Activated naive CD4-positive, alpha-beta T cell treated with anti-CD3 and anti-CD28 coated beads, Interleukin-2, amount 50 U/mL, for 72 hours (primary cell): ENCODE data around the gene ZNF768. TPM values are rescaled to one million over a fixed set of nuclear protein-coding genes. Genes with fewer than 3 reads are reported as not detected.
A peak's percentile ranks its signal among the peaks of the same experiment; 100 is the strongest.
"Not testable (repeated sequence)": the region's sequence is repeated elsewhere in the genome, so short reads cannot be mapped to it uniquely, and the experiment has no call there.

Source experiments
- ATAC-seq, 2 donors: fragments of 150-1000 bp; cut with Tn5 transposase; 2 replicates each; pipeline ENCODE4 v1.10.0; 2021; ENCODE audit warnings: mild to moderate bottlenecking in 2 of 2, moderate library complexity in 2 of 2
- DNase-seq, 2 donors: peaks; one replicate each; pipeline ENCODE4 v3.0.0; 2021 to 2022; ENCODE audit warnings: low spot score in 2 of 2
- H3K27ac Mint-ChIP-seq, 2 donors: one replicate each; pipeline ENCODE4 v1.8.0; 2022; ENCODE audit warnings: mild to moderate bottlenecking in 2 of 2, mixed read lengths in 2 of 2
- H3K36me3 Mint-ChIP-seq, 2 donors: one replicate each; pipeline ENCODE4 v1.8.0; 2022; ENCODE audit warnings: mixed read lengths in 2 of 2
- H3K9me3 Mint-ChIP-seq, 2 donors: one replicate each; pipeline ENCODE4 v1.8.0; 2022; ENCODE audit warnings: mixed read lengths in 2 of 2
- total RNA-seq, 2 donors: library from RNA; stranded (reverse); gene quantifications; one replicate each; pipeline ENCODE4 v1.2.3, GENCODE V29; 2022

The ZNF768 gene
- total RNA-seq, 2 donors from 2014 or later, result 2.3 to 9.3 TPM

DNA sequence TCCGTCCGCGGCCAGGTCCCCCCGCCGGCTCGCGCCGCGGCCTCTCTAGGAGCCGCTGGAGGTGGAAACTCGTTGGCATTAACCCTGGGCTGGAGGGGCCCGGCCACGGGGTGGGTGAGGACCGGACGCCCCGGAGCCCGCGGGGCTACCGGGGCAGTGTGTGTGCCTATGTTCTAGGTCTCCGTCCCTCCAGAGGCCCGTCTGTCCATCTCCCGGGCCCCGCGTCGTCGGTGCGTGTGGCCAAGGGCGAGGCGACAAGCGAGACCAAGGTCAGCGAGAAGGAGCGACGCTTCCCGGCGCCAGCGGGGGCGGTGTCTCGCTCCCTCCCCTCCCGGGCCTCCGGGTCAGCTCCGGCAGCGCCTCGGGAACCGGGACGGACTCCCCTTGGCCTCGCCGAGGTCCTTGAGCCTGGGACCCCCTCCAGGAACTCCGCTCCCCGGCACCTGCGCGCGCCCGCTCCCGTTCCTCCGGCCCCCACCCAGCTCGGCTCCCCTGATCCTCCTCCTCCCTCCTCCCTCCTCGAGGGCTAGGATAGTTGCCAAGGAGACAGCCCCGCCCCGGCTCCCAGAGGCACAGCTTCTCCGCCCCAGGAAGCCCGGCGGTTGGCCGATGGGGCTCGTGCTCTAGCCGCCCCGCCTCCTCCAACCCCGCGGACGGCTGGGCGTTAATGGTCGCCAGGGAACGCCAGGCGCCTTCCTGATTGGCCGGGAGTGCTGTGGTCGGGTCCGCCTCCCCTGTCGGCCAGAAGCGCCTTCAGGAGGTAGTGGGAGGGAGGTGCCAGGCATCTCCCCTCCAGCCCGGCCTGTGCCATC is 663 bp upstream of the ZNF768 start:
- H3K27ac Mint-ChIP-seq, result peak overlapping the region; percentile 79 to 90
- ATAC-seq, result peak; percentile 91
- peak; percentile 93 to 95 for DNase-seq
- peaks cover 0 to 5% of the 10 kb centered on the region in 2 donors for H3K36me3 Mint-ChIP-seq
- no peaks in the 10 kb centered on the region for H3K9me3 Mint-ChIP-seq

- H3K36me3 Mint-ChIP-seq, result peaks cover 0 to 6% of the 10 kb centered on the region in 2 donors
- peak overlapping the region in 1 of 2 donors; percentile 56 for H3K27ac Mint-ChIP-seq
- no peaks in the 10 kb centered on the region for H3K9me3 Mint-ChIP-seq
- DNase-seq (no peak), ATAC-seq (no peak)
Measured at GRCh38 chr16:30525844-30526136, 576 bp downstream of the ZNF768 start.

DNA sequence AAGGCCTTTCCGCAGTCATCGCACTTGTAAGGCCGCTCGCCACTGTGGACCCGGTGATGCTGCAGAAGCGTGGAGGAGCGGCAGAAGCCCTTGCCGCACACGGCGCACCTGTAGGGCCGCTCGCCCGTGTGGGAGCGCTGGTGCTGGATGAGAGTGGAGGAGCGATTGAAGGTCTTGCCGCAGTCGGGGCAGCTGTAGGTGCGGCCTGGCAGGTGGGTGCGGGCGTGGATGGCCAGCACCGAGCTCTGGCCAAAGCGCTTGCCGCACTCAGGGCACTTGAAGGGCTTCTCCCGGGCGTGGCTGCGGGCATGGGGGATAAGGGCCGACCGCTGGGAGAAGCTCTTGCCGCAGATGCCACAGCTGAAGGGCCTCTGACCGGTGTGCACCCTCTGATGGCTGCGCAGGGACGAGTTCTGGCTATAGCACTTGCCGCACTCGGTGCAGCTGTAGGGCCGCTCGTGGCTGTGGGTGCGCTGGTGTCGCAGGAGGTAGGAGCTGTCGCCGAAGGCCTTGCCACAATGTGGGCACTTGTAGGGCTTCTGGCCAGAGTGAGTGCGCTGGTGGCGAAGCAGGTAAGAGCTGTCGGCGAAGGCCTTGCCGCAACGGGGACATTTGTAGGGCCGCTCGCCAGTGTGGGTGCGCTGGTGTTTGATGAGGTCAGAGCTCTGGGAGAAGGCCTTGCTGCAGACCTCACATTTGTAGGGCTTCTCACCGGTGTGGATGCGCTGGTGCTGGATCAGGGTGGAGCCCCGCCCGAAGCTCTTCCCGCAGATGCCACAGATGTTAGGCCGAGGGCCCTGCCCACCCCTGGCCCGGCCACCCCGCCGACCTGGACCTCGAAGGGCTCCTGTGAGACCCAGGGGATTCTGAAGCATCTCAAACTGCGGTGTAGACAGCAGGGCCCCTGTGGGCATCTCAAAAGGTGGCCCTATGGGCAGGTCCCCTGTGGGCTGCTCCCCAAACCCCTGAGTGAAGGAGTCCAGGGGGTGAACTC is 1.5 kb downstream of the ZNF768 start:
- H3K36me3 Mint-ChIP-seq, result peaks cover 0 to 16% of the 10 kb centered on the region in 2 donors

DNA sequence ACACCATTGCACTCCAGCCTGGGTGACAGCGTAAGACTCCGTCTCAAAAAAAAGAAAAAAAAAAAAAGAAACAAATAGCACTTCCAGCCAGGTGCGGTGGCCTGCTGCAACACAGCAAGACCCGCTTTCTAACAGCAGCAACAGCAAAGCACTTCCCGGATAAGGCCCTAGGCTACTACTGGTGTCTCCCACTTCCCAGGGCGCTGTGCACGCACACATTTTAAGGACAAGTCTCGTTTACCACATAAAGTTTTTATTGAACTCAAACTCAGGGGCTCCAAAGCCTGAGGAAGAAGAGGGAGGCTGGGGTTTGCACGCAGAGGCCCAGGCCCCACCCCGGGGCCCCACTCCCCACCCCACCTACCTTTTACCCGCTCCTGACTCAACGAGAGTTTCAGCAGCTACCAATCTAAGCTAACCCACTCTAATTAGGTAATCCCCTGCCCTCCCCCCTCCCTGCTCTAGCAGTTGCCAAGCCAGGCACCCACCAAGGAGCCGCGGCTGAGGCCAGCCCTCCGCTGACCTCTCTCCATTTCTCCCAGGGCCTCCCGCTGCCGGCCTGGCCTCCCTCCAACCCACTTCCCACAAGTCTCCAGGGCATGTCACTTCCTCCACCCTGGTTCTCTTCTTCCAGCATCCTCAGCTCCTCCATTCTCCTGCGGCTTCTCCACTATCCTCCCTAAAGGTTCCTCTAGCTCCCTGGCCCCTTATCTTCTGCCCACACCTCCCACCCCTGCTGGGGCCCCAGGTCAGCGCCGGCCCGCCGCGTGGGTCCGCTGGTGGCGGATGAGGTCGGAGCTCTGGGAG is 2.4 kb downstream of the ZNF768 start:
- Mint-ChIP-seq H3K36me3 (peaks cover 9 to 25% of the 10 kb centered on the region in 2 donors), H3K27ac (peak overlapping the region; percentile 4 to 55), H3K9me3 (no peaks in the 10 kb centered on the region)
- DNase-seq, result no peak
- ATAC-seq, result no peak

More for the DNA sequence above, 1.5 kb downstream of the ZNF768 start:
- H3K27ac Mint-ChIP-seq, result peak overlapping the region; percentile 4 to 50
- no peak for ATAC-seq
- DNase-seq, result no peak
- no peaks in the 10 kb centered on the region for H3K9me3 Mint-ChIP-seq

GRCh38 chr16:30522702-30523463 is 3.5 kb downstream of the ZNF768 start:
- H3K27ac Mint-ChIP-seq, result peak overlapping the region in 1 of 2 donors; percentile 6

GRCh38 chr16:30521873-30522641 is 4.3 kb downstream of the ZNF768 start:
- ATAC-seq (no peak), DNase-seq (no peak)
- peak overlapping the region; percentile 6 to 10 for H3K27ac Mint-ChIP-seq
- peaks cover 14 to 32% of the 10 kb centered on the region in 2 donors for H3K36me3 Mint-ChIP-seq
- H3K9me3 Mint-ChIP-seq, result no peaks in the 10 kb centered on the region

More at GRCh38 chr16:30522702-30523463, 3.5 kb downstream of the ZNF768 start:
- not testable (repeated sequence) for ATAC-seq, H3K9me3 Mint-ChIP-seq, DNase-seq
- peaks cover 14 to 32% of the 10 kb centered on the region in 2 donors for H3K36me3 Mint-ChIP-seq

- H3K27ac Mint-ChIP-seq, result peak overlapping the region in 1 of 2 donors; percentile 6
- DNase-seq, result no peak
- H3K36me3 Mint-ChIP-seq, result peaks cover 18 to 36% of the 10 kb centered on the region in 2 donors
- no peaks in the 10 kb centered on the region for H3K9me3 Mint-ChIP-seq
- ATAC-seq, result no peak
Measured at GRCh38 chr16:30521476-30521872, 4.9 kb downstream of the ZNF768 start.

DNA sequence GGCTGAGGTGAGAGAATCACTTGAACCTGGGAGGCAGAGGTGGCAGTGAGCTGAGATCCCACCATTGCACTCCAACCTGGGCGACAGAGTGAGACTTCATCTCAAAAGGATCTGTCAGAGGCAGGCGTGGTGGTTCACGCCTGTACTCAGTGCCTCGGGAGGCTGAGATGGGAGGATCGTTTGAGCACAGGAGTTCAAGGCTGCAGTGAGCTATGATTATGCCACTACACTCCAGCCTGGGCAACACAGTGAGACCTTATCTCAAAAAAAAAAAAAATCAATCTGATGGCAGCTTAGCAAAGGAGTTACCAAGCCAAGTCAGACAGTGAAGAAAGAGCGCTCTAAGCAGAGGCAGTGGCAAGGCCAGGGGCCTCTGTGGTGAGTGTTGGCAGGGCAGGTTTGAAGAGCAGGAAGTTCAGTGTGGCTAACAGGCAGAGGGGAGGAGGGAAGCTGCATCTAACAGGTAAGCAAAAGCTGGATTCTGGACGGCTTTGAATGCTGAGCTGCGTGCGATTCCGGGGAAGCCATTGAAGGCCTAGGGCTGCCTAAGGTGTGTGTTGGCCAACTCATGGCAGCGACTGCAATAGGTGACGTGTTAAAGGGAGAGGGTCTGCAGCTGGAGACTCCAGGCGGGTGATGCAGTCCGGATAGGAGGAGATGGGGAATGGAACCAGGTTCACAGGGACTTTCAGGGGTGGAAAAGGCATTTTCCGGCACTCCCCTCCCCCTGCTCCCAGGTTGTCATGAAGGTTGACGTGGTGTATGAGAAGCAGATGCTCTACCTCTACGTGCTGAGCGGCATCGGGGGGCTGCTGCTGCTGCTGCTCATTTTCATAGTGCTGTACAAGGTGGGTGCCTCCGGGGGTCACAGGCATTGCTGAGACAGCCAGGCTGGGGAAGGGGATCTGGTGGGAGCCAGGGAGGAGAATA is 7.0 kb downstream of the ZNF768 start:
- no peak for ATAC-seq
- peaks cover 31 to 51% of the 10 kb centered on the region in 2 donors for H3K36me3 Mint-ChIP-seq

GRCh38 chr16:30518552-30518951 is 7.8 kb downstream of the ZNF768 start:
- no peaks in the 10 kb centered on the region for H3K9me3 Mint-ChIP-seq
- H3K27ac Mint-ChIP-seq, result peak overlapping the region; percentile 72 to 85

More for the DNA sequence above, 7.0 kb downstream of the ZNF768 start:
- DNase-seq, result no peak
- Mint-ChIP-seq H3K9me3 (no peaks in the 10 kb centered on the region), H3K27ac (peak overlapping the region; percentile 72 to 85)

GRCh38 chr16:30515275-30515674 is 11.1 kb downstream of the ZNF768 start:
- no peak for DNase-seq
- Mint-ChIP-seq H3K9me3 (no peaks in the 10 kb centered on the region), H3K27ac (peak overlapping the region in 1 of 2 donors; percentile 67), H3K36me3 (peaks cover 56 to 68% of the 10 kb centered on the region in 2 donors)
- no peak for ATAC-seq

More at GRCh38 chr16:30518552-30518951, 7.8 kb downstream of the ZNF768 start:
- H3K36me3 Mint-ChIP-seq, result peaks cover 31 to 51% of the 10 kb centered on the region in 2 donors
- ATAC-seq (no peak), DNase-seq (no peak)

DNA sequence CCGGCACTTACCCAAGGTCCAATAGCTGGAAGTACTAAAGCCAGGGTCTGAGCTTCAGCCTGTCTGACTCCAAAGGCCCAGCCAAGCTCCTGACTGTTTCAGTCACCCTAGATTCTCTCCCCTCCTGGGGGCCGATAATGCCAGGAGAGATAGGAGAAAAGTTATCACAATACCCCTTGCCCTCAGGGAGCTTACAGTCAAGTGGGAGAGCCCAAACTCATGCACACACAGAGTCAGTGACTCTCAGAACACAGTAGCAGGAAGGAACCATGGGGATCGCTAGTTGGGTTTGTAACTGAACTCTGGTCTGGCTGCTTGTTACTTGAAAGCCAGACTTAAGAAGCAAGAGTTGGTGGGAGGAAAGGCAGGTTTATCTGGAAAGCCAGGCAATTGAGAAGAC is 14.9 kb downstream of the ZNF768 start:
- ATAC-seq, result no peak
- DNase-seq, result no peak
- peak overlapping the region; percentile 67 to 79 for H3K27ac Mint-ChIP-seq
- peaks cover 38 to 46% of the 10 kb centered on the region in 2 donors for H3K36me3 Mint-ChIP-seq
- no peaks in the 10 kb centered on the region for H3K9me3 Mint-ChIP-seq

DNA sequence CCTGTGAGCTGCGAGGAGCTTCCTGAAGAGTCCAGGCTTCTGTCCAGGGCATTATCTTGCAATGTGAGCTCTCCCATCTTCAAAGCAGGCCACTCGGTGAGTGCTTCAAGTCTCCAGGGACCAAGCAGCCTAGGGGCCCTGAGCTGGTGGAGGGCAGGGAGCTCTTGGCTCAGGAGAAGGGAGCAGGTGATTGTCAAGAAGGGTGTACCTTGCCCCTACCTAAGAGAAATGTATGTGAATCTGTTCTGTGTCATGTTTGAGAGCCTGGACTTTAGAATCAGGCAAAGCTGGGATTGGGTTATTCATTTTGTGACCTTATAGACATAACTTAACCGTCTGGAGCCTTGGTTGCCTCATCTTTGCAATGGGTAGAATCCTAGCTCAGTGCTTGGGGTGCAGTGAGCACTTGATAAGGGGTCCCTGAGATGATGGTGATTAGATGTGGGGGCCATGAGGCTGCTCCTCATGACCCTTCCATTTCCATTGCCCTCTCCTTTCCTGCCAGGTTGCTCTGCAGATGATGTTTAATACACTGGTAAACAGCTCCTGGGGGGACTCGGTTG is 15.9 kb downstream of the ZNF768 start:
- Mint-ChIP-seq H3K27ac (peak overlapping the region; percentile 79), H3K9me3 (no peaks in the 10 kb centered on the region), H3K36me3 (peaks cover 30 to 36% of the 10 kb centered on the region in 2 donors)
- ATAC-seq (no peak), DNase-seq (no peak)

- DNase-seq (no peak), ATAC-seq (no peak)
- peaks cover 25 to 32% of the 10 kb centered on the region in 2 donors for H3K36me3 Mint-ChIP-seq
- no peaks in the 10 kb centered on the region for H3K9me3 Mint-ChIP-seq
- peak overlapping the region; percentile 49 to 90 for H3K27ac Mint-ChIP-seq
Measured at GRCh38 chr16:30509081-30509765, 17.1 kb downstream of the ZNF768 start.
